GM12878 (cell line): ENCODE data around the gene ZNF723. TPM values are rescaled to one million over a fixed set of nuclear protein-coding genes. Genes with fewer than 3 reads are reported as not detected.
A peak's percentile ranks its signal among the peaks of the same experiment; 100 is the strongest.

Source experiments
- ATAC-seq: fragments of 200-7000 bp; cut with Tn5 transposase; 3 replicates; pipeline ENCODE4 v1.9.1; 2020; ENCODE audit warnings: mild to moderate bottlenecking, moderate library complexity
- BruUV-seq: library from RNA; stranded (reverse); fragments of 400-500 nt; replicated peaks from 2 replicates; lab custom pipeline; 2021; lab: Mats Ljungman, UMichigan
- CTCF ChIA-PET: fragments of 300-600 bp; sonication (Branson Sonifier 250); formaldehyde crosslinking; extraction: SDS; loops from one replicate; lab custom pipeline; 2021; ENCODE audit warnings: inconsistent platforms; lab: Yijun Ruan, JAX
- POLR2A ChIA-PET: fragments of 350-600 bp; formaldehyde crosslinking; extraction: SDS; loops from one replicate; lab custom pipeline; 2021; ENCODE audit warnings: inconsistent platforms; lab: Charles Lee
- RAD21 ChIA-PET: fragments of 300-600 bp; sonication (Branson Sonifier 250); formaldehyde crosslinking; loops from one replicate; lab custom pipeline; 2023; ENCODE audit warnings: antibody characterized with exemption; ENCODE audit not compliant: unreplicated experiment; lab: Charles Lee
- SMC1A ChIA-PET: fragments of 300-600 bp; sonication (Branson Sonifier 250); formaldehyde crosslinking; loops from one replicate; lab custom pipeline; 2023; ENCODE audit not compliant: unreplicated experiment, uncharacterized antibody; lab: Charles Lee
- DNase-seq: peaks from one replicate; pipeline ENCODE4 v3.0.0-alpha.2; 2011; ENCODE audit warnings: low read depth, low spot score
- FAIRE-seq: peaks from 3 replicates; lab custom pipeline; 2011; peaks lifted over from hg19 to GRCh38; lab: Jason Lieb, UNC
- H2AFZ ChIP-seq: 2 replicates; pipeline ENCODE4 v1.6.0; 2011; ENCODE audit warnings: low read depth, low read length, control low read depth; ENCODE audit not compliant: control insufficient read depth
- H3K27ac ChIP-seq: 2 replicates; pipeline ENCODE4 v1.5.1; 2011; ENCODE audit warnings: control low read depth; ENCODE audit not compliant: control insufficient read depth, insufficient read depth
- H3K27me3 ChIP-seq, 2 experiments: replicated peaks in 1 of 2; 2 replicates each; pipeline versions ENCODE4 v1.6.0 to v1.6.1; 2011; ENCODE audit warnings: low read length in 1 of 2; ENCODE audit not compliant: control insufficient read depth in 2 of 2, insufficient read depth in 2 of 2
- H3K36me3 ChIP-seq, 2 experiments: 2 replicates each; pipeline ENCODE4 v1.5.1; 2011; ENCODE audit warnings: low read length in 1 of 2; ENCODE audit not compliant: control insufficient read depth in 2 of 2, insufficient read depth in 2 of 2
- H3K4me1 ChIP-seq: 2 replicates; pipeline ENCODE4 v1.6.1; 2011; ENCODE audit warnings: mild to moderate bottlenecking, low read length, moderate library complexity, mixed read lengths; ENCODE audit not compliant: control insufficient read depth, insufficient read depth
- H3K4me2 ChIP-seq: 2 replicates; pipeline ENCODE4 v1.6.0; 2011; ENCODE audit warnings: control low read depth; ENCODE audit not compliant: control insufficient read depth, insufficient read depth
- H3K4me3 ChIP-seq: fragments of 200-600 bp; sonication (generic); 2 replicates; pipeline ENCODE4 v1.5.1; 2016
- H3K79me2 ChIP-seq: 2 replicates; pipeline ENCODE4 v1.6.0; 2011; ENCODE audit warnings: low read length; ENCODE audit not compliant: control insufficient read depth, insufficient read depth
- H3K9ac ChIP-seq: 2 replicates; pipeline ENCODE4 v1.8.0; 2011; ENCODE audit warnings: low read length, control low read depth, mixed read lengths; ENCODE audit not compliant: control insufficient read depth, insufficient read depth
- H3K9me3 ChIP-seq: replicated peaks from 3 replicates; pipeline ENCODE4 v1.5.1; 2011; ENCODE audit warnings: mild to moderate bottlenecking, low read length; ENCODE audit not compliant: control insufficient read depth, insufficient read depth
- H4K20me1 ChIP-seq: 2 replicates; pipeline ENCODE4 v1.6.0; 2011; ENCODE audit not compliant: control insufficient read depth, insufficient read depth
- CTCF ChIP-seq, 3 experiments: IDR thresholded peaks in 2 of 3; conservative IDR thresholded peaks in 1 of 3; 2 replicates each; pipeline ENCODE4 v1.5.1; 2011; ENCODE audit warnings: low read depth in 3 of 3, low read length in 3 of 3, mild to moderate bottlenecking in 3 of 3, control low read depth in 2 of 3, moderate library complexity in 2 of 3, inconsistent platforms in 1 of 3, mixed read lengths in 1 of 3; ENCODE audit not compliant: control insufficient read depth in 2 of 3, insufficient read depth in 1 of 3; ENCODE audit errors: extremely low read depth in 1 of 3
- EZH2 ChIP-seq: IDR thresholded peaks from 2 replicates; pipeline ENCODE4 v1.6.1; 2012; ENCODE audit warnings: low read depth, mild to moderate bottlenecking, control low read depth, inconsistent platforms, low read length, borderline replicate concordance; ENCODE audit not compliant: control insufficient read depth
- MTA2 ChIP-seq: fragments of 450-650 bp; IDR thresholded peaks from 2 replicates; pipeline ENCODE4 v1.6.1; 2016; ENCODE audit warnings: low read depth, mild to moderate bottlenecking, moderate library complexity
- RAD21 ChIP-seq: IDR thresholded peaks from 2 replicates; pipeline ENCODE4 v1.6.1; 2011; ENCODE audit warnings: mild to moderate bottlenecking, low read depth, low read length, moderate library complexity; ENCODE audit not compliant: insufficient read depth
- SUZ12 ChIP-seq: fragments of 200-600 bp; sonication (generic); IDR thresholded peaks from one replicate; pipeline ENCODE4 v1.6.1; 2018; ENCODE audit warnings: antibody characterized with exemption, mild to moderate bottlenecking; ENCODE audit not compliant: unreplicated experiment
- WGBS: methylation state at CpG from one replicate; pipeline ENCODE4 v1.1.6; 2016; ENCODE audit warnings: low lambda C conversion rate; ENCODE audit not compliant: insufficient replicate concordance, insufficient coverage; ENCODE audit errors: missing lambda C conversion rate; 5-methylcytosine and 5-hydroxymethylcytosine counted together
- in situ Hi-C: fragments of 300-500 bp; cut with MboI; formaldehyde crosslinking; loops from 9 replicates; pipeline ENCODE4 v1.14.3; 2018; ENCODE audit warnings: mixed read lengths
- intact Hi-C: fragments of 100-400 bp; cut with micrococcal nuclease; formaldehyde crosslinking; loops from one replicate; pipeline ENCODE4 v1.14.2; 2022; ENCODE audit not compliant: unreplicated experiment
- polyA plus RNA-seq, 11 experiments: library from polyadenylated mRNA; depleted of rRNA in 4 of 11; unstranded in 6 of 11; stranded (reverse) in 5 of 11; fragments of >200 nt; fragmentation: Nextera tagmentation in 4 of 11; fragmentation: Illumina TruSeq in 1 of 11; extraction: Ambion mirVana in 4 of 11; extraction: Trizol in 1 of 11; gene quantifications; 1 replicate in 1 of 11; 2 replicates in 10 of 11; pipeline versions ENCODE4 v1.2.1 to v1.2.3, GENCODE V29; 2011 to 2016; ENCODE audit warnings: inconsistent platforms in 2 of 11, missing spikeins in 2 of 11, low read depth in 1 of 11
- total RNA-seq, 4 experiments: library from RNA; depleted of rRNA in 3 of 4; stranded (reverse); fragments of >200 nt in 3 of 4; fragmentation: Illumina TruSeq in 1 of 4; extraction: Trizol in 1 of 4; gene quantifications; 2 replicates each; pipeline versions ENCODE4 v1.2.1 to v1.2.3, GENCODE V29; 2013 to 2021
- TF ChIP-seq, protein P1 (sequence below): fragments of 450-650 bp; IDR thresholded peaks from 2 replicates; pipeline ENCODE4 v1.6.1; 2016; ENCODE audit warnings: mild to moderate bottlenecking, moderate library complexity, borderline replicate concordance

Gene ZNF723
- total and polyA plus RNA-seq, 10 of the 15 experiments (the other 5 are each of a cell fraction or from before 2014, with no cell fraction given), result not detected

- H3K36me3 ChIP-seq, result no peaks in the 10 kb centered on the region
- ChIA-PET CTCF (no interaction called here), RAD21 (no interaction called here), POLR2A (no interaction called here), SMC1A (no interaction called here)
- no peaks in the 10 kb centered on the region; the same call in 2 of the 3 replicates for H3K9me3 ChIP-seq
- no peak overlapping the region for H2AFZ ChIP-seq
- no peak overlapping the region for H3K4me2 ChIP-seq
- no peak for DNase-seq
- H3K27ac ChIP-seq, result no peak overlapping the region
- no peaks in the 10 kb centered on the region for H4K20me1 ChIP-seq
- in situ Hi-C loops (no loop called here), intact Hi-C loops (no loop called here)
- no peak overlapping the region for H3K4me3 ChIP-seq
- H3K79me2 ChIP-seq, result no peaks in the 10 kb centered on the region
- no peaks in the 10 kb centered on the region for H3K27me3 ChIP-seq
- TF ChIP-seq EZH2 (no peak), MTA2 (no peak), RAD21 (peak; percentile 44), CTCF (IDR thresholded peaks at IDR 0.05 in 2 of 3, conservative IDR thresholded peaks at IDR 0.05 in 1 of 3; ENCODE audit: control insufficient read depth in 2 of 3, extremely low read depth in 1 of 3, insufficient read depth in 1 of 3, low read depth in 3 of 3, low read length in 3 of 3) (peak in 1 of 3 experiments; percentile 35; a peak in 2 of 6 replicates), SUZ12 (no peak)
- TF ChIP-seq, protein P1, sequence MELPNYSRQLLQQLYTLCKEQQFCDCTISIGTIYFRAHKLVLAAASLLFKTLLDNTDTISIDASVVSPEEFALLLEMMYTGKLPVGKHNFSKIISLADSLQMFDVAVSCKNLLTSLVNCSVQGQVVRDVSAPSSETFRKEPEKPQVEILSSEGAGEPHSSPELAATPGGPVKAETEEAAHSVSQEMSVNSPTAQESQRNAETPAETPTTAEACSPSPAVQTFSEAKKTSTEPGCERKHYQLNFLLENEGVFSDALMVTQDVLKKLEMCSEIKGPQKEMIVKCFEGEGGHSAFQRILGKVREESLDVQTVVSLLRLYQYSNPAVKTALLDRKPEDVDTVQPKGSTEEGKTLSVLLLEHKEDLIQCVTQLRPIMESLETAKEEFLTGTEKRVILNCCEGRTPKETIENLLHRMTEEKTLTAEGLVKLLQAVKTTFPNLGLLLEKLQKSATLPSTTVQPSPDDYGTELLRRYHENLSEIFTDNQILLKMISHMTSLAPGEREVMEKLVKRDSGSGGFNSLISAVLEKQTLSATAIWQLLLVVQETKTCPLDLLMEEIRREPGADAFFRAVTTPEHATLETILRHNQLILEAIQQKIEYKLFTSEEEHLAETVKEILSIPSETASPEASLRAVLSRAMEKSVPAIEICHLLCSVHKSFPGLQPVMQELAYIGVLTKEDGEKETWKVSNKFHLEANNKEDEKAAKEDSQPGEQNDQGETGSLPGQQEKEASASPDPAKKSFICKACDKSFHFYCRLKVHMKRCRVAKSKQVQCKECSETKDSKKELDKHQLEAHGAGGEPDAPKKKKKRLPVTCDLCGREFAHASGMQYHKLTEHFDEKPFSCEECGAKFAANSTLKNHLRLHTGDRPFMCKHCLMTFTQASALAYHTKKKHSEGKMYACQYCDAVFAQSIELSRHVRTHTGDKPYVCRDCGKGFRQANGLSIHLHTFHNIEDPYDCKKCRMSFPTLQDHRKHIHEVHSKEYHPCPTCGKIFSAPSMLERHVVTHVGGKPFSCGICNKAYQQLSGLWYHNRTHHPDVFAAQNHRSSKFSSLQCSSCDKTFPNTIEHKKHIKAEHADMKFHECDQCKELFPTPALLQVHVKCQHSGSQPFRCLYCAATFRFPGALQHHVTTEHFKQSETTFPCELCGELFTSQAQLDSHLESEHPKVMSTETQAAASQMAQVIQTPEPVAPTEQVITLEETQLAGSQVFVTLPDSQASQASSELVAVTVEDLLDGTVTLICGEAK, result no peak
- H3K4me1 ChIP-seq, result no peaks in the 10 kb centered on the region
- H3K9ac ChIP-seq, result no peak overlapping the region
- FAIRE-seq, result no peak
- BruUV-seq, result no TSS peak
- ATAC-seq, result no peak
- WGBS, result 2% methylated on average over 3 of the region's 3 CpGs
Observed at GRCh38 chr19:22882797-22883196, 50.7 kb downstream of the ZNF723 start.
